Measurements from ENCODE around the gene COPRS. TPM values are rescaled to one million over a fixed set of nuclear protein-coding genes. Genes with fewer than 3 reads are reported as not detected.
A peak's percentile ranks its signal among the peaks of the same experiment; 100 is the strongest.

COPRS gene, protein sequence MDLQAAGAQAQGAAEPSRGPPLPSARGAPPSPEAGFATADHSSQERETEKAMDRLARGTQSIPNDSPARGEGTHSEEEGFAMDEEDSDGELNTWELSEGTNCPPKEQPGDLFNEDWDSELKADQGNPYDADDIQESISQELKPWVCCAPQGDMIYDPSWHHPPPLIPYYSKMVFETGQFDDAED
- 43.1 TPM for polyA plus RNA-seq (2013, experiment 1 of 2; ENCODE audit: insufficient read length)
- polyA plus RNA-seq (2013, experiment 2 of 2; ENCODE audit: insufficient read length): 43.6 TPM

DNA sequence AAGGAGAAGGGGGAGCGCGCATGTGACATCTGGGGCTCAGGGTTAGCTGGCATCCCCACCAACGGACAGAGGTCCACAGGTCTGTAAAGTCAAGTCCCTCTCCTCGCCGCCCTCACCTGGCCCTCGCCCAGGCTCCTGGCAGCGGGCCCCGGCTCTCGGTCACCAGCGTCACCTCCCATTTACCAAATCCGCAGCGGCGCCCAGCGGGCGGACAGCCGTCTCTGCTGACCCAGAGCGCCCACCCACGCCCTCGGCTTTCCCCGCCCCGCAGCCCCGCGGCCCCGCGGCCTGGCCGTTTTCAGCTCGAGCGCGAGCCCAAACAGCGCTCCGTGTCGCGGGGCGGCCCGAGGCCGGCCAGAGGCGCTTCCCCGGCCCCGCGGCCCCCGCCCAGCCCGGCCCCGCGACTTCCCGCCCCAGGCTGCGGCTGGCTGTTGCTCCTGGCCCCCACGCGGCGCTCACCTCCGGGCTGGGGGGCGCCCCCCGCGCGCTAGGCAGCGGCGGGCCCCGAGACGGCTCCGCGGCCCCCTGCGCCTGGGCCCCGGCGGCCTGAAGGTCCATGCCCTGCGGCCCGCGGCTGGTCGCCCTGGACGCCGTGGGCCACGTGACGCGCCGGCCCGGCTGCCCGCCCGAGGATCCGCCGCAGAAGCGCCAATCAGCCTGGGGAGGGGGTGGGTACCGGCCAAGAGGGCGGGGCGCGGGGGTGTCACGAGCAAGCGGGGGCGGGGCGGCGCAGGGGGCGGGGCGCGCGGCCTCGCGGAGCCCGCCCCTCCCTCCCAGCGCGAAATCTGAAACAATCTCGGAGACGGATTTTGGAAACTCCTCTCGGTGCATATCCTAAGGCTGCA is at the start of gene COPRS:
Gene COPRS (minus strand): TSS at position 603 of the 845 bp plus-strand sequence. CDS start 45 bp downstream, at position 558.
- peak; percentile 84 for DNase-seq

DNA sequence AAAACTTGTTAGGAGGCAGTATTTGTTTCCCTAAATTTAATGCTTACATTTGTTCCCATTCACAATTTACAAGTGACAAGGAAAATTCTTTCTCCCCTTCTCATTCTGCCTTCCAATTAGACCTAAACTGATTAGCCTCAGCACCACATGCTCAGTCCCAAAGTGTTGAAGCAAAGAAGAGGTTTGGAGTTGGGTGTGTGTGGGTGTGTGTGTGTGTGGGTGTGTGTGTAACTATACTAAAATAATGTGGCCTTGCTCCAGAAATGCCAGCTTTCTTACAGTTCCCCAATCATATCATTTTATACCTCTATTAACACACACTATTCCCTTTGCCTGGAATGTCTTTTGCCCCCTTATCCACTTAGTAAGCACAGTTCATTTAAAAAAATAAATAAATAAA is 49.3 kb upstream of the COPRS start:
- DNase-seq: no peak

DNA sequence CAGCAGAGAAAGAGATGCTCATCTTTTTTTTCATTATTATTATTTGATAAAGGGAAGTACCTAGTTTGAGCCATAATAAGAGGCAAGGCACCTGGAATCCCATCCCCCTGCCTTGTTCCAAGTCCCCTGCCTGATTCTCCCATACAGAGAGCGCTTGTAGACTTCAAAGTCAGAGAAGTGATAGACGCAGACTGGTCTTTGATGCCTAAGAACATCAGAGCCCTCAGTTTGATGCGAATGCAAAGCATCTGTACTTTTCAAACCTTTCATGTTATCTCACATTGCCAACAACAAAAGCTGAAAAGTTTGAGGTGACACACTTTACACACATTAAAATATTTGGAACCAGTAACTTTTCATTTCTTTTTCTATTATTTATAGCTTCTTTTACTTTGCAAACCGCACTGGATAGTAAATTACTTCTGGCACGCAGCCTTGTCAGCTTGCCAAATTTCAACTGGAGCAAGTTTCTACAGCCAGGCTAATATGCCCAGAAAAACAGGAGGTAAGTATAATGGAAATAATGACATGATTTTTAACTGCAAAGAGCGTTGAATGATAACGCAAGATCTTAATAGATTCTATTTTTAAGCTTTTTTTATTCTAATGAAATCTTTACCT is 48.4 kb upstream of the COPRS start:
- peak; percentile 72 for DNase-seq

DNA sequence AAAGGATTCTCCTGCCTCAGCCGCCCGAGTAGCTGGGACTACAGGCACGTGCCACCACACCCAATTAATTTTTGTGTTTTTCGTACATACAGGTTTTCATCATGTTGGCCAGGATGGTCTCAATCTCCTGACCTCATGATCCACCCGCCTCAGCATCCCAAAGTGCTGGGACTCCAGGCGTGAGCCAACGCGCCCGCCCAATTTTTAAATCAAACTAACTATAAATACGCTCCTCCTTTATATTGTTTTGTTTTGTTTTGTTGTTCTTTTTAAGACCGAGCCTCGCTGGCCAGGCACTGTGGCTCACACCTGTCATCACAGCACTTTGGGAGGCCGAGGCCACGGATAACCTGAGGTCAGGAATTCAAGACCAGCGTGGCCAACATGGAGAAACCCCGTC is 44.4 kb upstream of the COPRS start:
- DNase-seq: no peak

DNA sequence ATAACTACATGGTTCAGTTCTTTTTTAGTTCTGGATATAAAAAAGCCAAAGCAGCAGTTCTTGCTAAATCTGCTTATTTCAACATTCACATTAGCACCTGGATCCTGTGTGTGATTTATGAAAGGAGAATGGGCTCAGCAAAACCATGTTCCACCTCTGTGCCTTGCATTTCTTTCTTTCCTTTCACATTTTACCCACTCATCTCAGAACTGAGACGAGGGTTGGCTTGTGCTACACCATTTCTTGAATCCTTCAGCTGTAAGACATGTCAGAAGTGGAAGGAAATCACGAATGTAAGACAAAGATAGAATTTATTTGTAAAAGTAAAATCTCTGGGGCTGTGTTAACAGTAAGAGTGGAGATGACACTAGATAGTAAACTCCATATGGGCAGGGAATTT is 43.6 kb upstream of the COPRS start:
- no peak for DNase-seq

DNA sequence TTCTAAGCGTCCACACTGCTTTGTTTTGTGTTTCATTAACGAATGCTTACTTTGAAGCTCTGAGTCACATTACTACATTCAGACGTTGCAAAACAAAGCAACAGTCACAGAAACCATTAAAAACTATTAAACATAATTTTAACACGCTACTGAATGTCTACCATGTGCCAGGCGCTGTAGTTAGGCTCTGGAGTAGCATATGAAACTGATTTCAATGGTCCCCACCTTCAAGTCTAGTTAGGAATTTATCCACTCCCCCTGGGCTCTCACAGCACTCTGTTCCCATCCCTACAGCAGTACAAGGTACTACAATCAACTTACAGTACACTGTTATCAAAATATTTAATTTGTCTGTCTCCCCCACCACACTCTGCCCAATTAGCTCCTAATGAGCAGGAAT is 41.8 kb upstream of the COPRS start:
- no peak for DNase-seq

DNA sequence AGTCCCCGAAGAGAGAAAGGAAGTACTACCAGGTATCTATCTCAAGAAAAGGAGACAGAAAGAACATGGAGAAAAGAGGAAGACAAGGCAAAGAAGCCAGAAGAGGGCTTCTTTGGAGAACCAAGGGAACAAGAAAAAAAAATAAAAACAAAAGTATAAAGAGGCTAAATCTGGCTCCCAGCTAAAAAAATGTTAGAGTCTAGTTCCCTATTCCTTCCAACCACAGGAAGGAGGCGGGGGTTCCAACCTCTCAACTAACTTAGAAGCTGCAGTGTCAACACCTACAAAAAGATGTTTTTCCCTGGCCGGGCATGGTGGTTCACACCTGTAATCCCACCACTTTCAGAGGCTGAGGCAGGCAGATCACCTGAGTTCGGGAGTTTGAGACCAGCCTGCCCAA is 29.1 kb upstream of the COPRS start:
- DNase-seq: no peak

DNA sequence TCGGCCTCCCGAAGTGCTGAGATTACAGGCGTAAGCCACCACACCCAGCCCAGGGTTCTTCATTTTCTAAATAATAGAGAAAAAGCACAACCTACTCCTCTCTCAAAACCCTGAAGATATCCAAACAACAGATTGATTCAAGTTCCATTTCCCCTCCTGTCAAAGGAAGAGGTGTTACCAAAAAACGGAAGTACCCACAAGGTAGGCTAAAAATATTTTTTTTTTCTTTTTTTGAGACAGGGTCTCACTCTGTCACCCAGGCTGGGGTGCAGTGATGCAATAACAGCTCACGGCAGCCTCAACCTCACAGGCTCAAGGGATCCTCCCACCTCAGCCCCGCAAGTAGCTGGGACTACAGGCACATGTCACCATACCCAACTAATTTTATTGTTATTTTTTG is 23.5 kb upstream of the COPRS start:
- no peak for DNase-seq

DNA sequence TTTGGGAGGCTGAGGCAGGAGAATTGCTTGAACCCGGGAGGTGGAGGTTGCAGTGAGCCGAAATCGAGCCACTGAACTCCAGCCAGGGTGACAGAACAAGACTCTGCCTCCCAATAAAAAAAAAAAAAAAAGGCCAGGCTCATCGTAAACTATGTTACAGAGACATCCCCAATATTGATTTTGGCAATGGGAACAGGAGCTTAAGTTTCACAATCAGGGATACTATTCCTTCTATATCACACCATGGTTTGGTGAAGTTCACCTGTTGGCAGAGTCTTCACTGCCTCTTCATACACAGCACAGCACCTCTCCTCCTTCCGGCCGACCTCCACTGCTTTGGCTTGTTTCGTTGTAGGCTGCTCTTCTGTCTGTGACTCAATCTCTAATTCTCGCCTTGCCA is 21.3 kb upstream of the COPRS start:
- DNase-seq: no peak

DNA sequence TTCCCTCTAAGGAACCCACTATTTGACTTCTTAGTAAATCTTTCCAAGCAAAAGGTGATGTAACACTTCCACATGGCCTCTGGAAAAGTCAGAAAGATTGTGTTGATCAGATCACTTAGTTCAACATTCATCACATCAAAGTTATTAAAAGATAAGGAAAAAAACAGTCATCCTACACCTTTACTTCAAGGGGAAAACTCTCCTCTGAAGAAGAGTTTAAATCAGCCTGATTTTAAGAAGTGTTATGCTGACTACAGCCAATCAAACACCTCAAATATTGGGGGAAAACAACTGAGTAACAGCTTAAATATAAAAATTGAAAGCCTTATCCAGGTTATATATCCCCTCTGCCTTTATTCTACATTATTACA is 19.6 kb upstream of the COPRS start:
- no peak for DNase-seq

DNA sequence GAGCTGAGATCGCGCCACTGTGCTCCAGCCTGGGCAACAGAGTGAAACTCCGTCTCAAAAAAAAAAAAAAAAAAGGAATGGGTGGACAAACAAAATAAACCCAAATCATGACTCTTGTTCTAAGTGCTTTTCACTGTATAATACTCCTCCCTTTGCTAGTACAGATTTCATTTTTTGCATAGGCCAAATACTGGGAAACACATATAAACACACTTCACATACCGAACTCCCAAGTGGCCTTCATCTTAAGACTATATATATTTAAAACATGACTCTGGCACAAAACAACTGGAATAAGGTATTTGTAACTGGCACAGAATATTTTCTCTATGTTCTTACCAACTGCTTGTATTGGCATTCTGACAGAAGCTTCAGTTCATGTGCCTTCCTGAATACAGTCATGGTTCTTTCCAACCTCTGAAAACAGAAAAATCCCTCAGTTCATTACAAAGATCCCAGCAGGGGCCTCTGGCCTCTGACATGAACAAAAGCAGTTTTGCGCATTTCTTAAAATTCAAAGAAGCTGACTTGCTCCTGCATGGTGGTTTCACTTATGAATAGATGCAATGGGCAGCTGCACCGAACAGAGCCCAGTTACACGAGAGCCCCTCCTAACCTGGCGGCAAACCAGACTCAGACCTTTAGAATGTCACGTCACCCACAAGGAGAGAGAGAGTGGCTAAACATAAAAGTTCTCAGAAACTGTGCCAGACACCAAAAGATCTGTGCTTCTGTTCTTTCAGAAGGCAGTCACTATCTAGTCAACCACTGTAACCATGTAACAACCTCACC is 19.1 kb upstream of the COPRS start:
- no peak for DNase-seq

DNA sequence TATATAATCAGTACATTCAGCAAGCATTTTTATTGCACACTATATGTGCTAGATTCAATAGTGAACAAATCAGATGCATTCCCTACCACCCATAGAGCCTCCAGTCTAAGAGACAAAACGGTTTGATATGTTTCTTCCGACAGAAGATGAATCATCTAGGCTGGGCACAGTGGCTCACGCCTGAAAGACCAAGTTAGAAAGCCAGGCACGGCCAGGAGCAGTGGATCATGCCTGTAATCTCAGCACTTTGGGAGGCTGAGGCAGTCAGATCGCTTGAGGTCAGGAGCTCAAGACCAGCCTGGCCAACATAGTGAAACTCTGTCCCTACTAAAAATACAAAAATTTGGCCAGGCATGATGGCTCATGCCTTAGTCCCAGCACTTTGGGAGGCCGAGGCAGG is 18.3 kb upstream of the COPRS start:
- DNase-seq: no peak

DNA sequence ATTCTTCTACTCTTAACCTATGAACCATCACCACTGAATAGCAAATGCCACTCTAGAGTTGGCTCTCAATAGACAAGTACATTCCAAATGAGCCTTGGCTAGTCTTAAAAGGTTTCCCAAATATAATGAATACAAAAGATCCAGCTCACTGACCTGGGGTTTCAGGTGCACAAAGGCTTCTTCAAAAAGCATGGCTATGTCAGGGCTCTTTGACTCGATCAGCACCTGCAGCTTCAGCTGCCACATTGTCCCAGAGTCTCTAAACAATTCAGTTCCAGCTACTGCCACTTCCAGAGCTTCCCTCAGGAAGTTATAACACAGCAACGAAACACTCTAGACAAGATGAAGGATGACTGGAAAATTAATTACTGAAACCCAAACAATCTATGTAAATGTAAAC is 16.0 kb upstream of the COPRS start:
- DNase-seq: no peak

DNA sequence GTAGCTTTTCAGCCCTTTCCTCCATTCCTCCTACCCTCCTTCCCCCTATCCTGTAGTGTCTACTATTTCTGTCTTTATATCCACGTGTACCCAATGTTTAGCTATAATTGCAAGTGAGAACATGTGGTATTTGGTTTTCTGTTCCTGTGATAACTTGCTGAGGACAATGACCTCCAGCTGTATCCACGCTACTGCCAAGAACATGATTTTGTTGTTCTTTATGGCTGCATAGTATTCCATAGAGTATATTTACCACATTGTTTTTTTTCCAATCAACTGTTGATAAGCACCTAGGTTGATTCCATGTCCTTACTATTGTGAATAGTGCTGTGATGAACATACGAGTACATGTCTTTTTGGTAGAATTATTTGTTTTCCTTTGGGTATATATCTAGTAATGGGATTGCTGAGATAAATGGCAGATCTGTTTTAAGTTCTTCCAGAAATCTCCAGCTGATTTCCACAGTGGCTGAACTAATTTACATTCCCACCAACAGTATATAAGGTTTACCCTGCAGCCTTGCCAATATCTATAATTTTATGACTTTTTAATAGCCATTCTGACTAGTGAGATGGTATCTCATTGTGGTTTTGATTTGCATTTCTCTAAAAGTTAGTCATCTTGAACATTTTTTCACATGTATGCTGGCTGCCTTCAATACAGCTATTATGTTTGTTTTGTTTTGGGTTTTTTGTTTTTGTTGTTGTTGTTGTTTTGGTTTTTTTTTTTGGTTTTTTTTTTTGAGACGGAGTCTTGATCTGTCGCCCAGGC is 10.9 kb upstream of the COPRS start:
- DNase-seq: peak; percentile 17

DNA sequence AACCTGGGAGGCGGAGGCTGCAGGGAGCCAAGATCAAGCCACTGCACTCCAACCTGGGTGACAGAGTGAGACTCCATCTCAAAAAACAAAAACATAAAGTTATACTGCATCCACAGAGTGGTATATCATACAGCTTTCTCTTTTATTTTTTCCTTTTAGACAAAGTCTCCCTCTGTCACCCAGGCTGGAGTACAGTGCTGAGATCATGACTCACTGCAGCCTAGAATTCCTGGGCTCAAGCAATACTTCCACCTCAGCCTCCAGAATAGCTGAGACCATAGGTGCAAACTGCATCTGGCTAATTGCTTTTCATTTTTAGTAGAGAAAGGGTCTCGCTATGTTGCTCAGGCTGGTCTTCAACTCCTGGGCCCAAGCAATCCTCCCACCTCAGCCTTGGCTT is 10.0 kb upstream of the COPRS start:
- no peak for DNase-seq

DNA sequence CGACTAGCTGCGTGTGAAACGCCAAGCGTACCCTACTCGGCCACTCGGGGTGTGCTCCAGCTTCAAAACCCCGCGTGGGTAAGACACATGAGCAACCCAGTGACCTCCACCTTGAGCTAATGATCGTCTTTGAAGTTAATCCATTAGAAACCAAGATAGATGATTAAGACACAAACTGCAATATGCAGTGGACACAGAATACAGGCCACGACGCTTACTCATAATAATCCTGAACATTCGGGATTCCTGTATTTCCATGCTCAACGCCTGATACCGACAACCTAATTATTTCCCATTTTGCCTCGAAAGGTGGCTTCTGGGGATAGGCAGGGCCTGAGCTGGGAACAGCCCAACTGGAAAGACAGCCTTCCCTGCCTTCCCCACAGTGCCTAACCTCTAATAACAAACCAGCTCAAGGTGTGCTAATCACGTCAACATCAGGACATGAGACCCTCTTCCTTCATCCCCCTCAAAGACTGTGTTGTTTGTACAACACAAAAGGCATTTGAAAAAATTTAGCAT is 504 bp upstream of the COPRS start:
- DNase-seq: no peak

DNA sequence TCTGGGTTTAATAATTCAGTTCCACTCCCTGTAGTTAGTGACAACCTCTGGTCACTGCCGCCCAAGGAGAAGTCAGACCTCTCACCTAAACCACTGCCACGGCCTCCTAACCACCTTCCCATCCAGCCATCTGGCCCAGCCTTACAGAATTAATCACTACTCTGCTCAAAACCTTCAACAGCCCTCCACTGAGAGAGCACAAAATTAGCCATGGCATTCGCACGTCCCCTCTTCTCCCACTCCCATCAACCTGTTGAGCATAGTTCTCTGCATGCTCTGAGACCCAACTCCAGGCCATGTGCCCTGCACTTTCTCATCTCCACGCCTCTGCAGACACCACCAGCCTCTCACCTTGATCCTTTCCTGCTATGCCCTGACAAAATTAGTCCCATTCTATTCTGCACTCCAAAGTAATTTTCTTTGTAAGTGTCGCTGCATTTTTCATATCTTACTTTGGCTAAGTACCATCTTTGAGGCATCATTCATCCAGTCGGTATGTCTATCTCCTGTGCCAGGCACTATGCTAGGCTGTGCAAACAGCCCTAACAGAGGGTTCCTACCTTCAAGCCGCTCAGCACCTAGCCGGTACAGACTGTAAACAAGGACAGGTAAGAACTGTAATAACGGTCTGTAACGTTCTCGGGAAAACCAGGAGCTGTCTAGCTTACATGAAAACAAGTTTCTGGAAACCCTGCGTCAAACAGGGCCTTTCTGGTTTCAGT is 963 bp downstream of the COPRS start:
- no peak for DNase-seq

DNA sequence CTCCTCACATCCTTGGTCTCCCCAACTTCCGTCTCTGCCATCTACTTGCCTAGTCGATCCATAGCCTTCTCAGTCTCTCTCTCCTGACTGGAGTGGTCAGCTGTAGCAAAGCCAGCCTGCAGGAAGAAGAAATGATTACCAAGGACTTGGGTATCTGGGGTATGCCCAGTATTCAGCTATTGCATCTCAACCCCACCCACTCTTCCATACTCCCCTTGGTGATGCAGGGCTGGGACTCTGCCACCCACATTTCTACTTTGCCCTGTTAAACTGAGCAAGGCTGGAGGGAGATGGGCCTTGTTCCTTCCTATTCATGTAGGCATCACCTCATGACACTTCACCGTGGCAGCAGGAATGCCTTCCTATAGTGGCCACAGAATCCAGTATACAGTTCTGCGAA is 2.3 kb downstream of the COPRS start:
- no peak for DNase-seq

DNA sequence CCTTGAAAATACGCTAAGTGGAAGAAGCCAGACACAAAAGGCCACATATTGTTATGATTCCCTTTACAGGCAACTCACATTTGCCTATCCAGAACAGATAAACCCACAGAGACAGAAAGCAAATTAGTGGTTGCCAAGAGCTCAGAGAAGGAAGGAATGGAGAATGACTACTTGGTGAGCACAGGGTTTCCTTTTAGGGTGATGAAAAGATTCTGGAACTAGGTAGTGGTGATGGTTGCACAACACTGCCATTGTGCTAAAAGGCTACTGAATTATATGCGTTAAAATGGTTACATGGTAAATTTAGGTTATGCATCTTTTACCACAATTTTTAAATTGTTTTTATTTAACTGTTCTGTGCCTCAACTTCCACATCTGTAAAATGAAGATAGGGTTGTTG is 4.4 kb downstream of the COPRS start:
- no peak for DNase-seq

DNA sequence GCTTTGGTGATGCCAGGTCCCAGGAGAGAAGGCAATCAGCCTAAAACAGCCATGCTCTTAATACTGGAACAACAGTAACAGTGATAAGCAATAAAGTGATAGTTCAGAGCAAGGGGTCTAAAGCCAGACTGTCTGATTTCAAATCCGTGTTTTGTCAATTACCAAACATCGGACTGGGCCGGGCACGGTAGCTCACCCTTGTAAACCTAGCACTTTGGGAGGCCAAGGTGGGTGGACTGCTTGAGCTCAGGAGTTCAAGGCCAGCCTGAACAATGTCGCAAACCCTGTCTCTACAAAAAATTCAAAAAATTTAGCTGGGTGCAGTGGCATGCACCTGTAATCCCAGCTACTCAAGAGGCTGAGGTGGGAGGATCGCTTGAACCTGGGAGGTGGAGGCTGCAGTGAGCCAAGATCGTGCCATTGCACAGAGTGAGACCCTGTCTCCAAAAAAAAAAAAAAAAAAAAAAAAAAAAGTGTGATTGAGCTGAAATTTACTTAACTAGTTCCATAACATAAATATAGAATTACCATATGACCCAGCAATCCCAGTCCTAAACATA is 5.1 kb downstream of the COPRS start:
- DNase-seq: no peak

DNA sequence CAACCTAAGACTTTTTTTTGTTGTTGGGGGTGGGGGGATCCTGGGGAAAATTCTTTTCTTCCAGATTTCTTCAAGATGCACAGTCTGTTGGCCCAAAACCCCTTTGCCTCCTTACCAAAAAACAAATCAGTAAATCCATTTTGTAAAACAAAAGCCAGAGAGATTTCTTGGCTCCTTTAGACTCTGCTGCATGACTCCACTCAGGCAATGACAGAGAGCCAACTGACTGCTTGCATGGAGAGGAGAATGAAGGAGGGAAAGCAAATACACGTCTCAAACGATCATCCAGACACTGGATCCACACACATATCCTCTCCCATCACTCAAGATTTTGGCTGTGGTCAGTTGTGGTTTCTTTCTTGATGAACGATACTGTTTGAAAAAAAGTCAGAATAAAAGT is 13.8 kb downstream of the COPRS start:
- no peak for DNase-seq
